NCI-H1048 (cell line): Measurements from ENCODE around the gene NPPC.
"Not testable (repeated sequence)": the region's sequence is repeated elsewhere in the genome, so short reads cannot be mapped to it uniquely, and the experiment has no call there.

ENCODE experiments used
- DNase-seq: peaks from one replicate; lab custom pipeline; 2025; lab: John Stamatoyannopoulos, UW

The NPPC gene

GRCh38 chr2:231920366-231920765 lies 5.8 kb downstream of the NPPC start:
- DNase-seq = no peak

GRCh38 chr2:231919341-231920035 lies 6.7 kb downstream of the NPPC start:
- DNase-seq = no peak

DNA sequence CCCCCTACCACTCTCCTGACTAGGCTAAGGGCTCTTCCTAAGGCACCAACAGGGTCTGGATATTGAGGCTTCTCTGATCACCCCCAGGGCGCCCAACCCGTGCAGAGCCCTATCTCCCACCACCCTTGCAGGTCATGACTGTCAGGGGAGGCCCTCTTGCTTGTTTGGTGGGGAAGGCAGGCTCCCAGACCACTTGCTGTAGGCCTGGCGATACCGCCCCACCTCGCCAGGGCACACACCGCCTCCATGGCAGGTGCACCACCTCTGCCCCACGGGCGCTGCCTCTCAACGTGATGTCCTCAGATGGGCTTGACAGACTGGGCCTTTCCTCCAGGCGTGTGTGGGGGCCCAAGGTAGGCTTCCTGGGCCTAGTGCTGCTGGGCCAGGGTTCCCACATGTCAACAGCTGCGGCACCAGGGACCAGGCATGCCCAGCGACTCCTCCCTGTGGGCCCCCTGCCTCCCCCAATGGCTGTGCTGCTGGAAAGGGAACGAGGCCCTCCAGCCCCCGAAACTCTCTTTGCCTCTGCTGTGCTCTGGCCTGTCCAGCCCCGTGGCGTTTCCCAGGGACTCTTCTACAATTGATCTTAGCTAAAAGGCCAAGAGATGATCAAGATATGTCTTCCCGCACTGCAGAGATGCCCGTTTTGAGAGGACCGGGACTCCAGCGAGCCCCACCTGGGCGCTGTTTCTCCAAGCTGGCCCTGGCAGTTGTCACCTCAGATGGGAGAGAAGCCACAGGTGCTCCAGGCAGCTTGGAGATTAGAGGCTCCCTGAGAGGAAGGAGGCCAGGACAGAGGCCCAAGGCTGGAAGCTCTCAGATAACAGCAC lies 7.5 kb downstream of the NPPC start:
- no peak for DNase-seq

DNA sequence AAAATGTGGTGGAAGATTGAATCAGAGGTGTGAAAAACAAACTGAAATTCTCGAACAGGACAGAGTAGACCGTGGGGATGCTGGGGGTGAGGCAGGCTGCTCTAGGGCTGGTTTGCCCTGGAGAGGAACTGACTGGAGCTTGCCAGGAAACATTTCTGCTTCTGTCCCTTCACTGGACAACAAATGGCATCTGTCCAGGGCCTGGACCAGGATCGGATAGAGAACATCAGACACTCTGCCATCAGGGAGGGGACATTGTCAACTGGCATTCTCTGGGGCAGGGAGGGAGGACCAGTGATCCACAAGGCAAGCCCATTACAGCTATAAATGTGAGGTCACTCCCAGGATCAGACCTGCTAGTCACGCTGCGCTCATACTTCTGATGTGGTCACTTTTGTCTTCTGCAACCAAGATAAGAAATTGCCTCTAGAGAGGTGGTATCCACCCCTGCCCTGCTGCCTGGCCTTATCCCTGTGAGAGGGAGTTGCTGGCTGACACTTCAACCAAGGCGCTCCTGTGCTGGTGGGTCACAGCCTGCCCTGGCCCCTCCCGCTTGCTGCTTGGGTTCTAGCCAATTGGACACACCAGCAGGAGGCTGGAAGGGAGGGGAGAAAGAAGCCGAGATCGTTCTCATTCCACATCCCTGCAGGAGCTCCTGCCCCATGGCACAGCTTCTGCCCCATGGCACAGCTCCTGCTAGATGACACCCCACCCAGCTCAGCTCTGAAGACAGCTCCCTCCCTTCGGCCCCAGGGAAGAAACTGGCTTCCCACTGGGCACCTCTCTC lies 8.7 kb downstream of the NPPC start:
- DNase-seq = no peak

- DNase-seq = no peak
Measured at GRCh38 chr2:231914077-231914690, 12.0 kb downstream of the NPPC start.

DNA sequence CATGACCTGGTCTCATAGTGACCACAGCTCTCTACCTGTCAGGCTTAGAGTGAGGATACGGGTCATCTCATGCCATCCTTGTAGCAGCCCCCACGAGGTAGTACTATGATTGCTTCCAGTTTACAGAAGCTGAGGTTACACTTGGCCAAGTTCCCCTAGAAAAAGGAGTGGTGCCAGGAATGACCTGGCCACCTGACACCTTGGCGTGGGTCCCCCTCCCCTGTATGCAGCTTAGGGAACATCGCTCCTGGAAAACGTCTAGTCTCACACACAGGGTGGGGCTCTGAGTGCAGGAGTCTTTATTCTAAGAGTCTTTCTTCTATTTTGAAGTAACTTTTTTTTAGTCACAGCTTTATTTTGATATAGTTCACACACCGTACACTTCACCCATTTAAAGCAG lies 14.8 kb downstream of the NPPC start:
- DNase-seq = no peak

- DNase-seq = no peak
Measured at GRCh38 chr2:231910771-231911170, 15.4 kb downstream of the NPPC start.

DNA sequence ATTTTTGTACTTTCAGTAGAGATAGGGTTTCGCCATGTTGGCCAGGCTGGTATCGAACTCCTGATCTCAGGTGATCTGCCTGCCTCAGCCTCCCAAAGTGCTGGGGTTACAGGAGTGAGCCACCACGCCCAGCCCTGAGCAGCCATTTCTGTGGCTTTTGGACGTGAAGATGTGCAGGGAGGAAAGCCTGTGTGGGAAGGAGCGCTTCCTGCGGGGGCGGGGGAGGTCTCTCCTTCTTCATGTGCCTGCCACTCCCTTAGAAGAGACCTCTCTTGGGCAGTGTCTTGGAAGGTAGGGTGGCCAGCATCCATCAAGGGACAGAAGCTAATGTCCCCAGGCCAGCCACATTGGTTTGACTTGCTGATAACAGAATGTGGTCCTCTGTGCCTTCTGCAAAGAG lies 16.0 kb downstream of the NPPC start:
- not testable (repeated sequence) for DNase-seq

DNA sequence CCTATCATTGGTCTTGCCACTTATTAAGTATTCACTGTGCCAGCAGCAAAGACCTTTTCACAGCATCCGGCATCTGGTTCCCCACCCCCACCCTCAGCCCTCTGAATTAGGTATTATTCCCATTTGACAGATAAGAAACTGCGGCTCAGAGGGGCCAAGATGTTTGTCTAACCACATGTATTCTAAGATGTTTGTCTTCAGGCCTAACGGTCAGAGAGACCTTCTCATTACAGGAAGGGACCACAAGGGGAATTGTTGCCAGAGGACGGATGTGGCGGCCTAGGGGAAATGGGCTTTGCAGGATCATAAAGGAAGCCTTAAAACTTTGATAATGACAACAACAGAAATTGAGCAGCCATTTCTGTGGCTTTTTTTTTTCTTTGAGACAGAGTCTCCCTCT lies 16.6 kb downstream of the NPPC start:
- DNase-seq = no peak

GRCh38 chr2:231908584-231908983 lies 17.6 kb downstream of the NPPC start:
- DNase-seq = no peak

GRCh38 chr2:231907765-231908164 lies 18.4 kb downstream of the NPPC start:
- DNase-seq = no peak

GRCh38 chr2:231905026-231905425 lies 21.2 kb downstream of the NPPC start:
- no peak for DNase-seq

GRCh38 chr2:231904161-231904611 lies 22.0 kb downstream of the NPPC start:
- no peak for DNase-seq

GRCh38 chr2:231902598-231902997 lies 23.6 kb downstream of the NPPC start:
- DNase-seq = no peak

- no peak for DNase-seq
Measured at GRCh38 chr2:231900972-231901371, 25.2 kb downstream of the NPPC start.

DNA sequence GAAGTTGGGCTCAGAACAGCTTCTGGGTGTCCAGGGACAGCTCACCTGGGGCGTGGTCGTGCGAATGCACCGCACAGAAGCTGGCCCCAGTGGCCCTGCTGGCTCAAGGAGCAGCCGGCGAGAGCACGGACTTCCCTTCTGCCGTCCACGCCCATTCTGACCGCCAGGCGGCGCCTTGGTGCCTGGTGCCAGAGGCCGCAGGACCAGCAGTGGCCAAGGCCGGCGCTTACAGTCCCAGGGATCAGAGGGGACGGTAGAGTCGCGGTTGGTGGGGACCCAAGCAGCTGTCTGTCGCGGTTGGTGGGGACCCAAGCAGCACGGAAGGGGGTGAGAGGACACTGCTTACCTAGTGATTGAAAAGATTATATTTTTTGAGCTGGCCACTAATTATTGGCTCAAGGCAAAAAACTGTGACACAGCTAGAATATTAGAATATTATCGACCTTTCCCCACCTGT lies 25.7 kb downstream of the NPPC start:
- no peak for DNase-seq

- DNase-seq = no peak
Measured at GRCh38 chr2:231894566-231895380, 31.4 kb downstream of the NPPC start.

- DNase-seq = no peak
Measured at GRCh38 chr2:231891514-231891905, 34.7 kb downstream of the NPPC start.

GRCh38 chr2:231890896-231891513 lies 35.2 kb downstream of the NPPC start:
- no peak for DNase-seq

GRCh38 chr2:231887756-231888155 lies 38.4 kb downstream of the NPPC start:
- no peak for DNase-seq
